Hepatocyte (in vitro differentiated cells): ENCODE data around the gene DEXI.

ENCODE experiments used
- CTCF ChIP-seq: fragments of 200-600 bp; sonication (generic); IDR thresholded peaks from 2 replicates; pipeline ENCODE4 v1.5.1; 2016; ENCODE audit warnings: antibody characterized with exemption, mild to moderate bottlenecking; ENCODE audit not compliant: poor library complexity
- EZH2 ChIP-seq: fragments of 200-600 bp; sonication (generic); IDR thresholded peaks from 2 replicates; pipeline ENCODE4 v1.6.1; 2016; ENCODE audit warnings: antibody characterized with exemption, mild to moderate bottlenecking, borderline replicate concordance

GRCh38 chr16:10972819-10973464 lies 30.7 kb upstream of the DEXI start:
- no peak for TF ChIP-seq CTCF
- no peak for TF ChIP-seq EZH2
